HepG2 (cell line): Measurements from ENCODE around the gene DLG5. TPM values are rescaled to one million over a fixed set of nuclear protein-coding genes. Genes with fewer than 3 reads are reported as not detected.
A peak's percentile ranks its signal among the peaks of the same experiment; 100 is the strongest.

ENCODE experiments used
- GABPA ChIP-seq, 2 experiments: IDR thresholded peaks; 2 replicates each; pipeline ENCODE4 v1.6.1; 2011 to 2016; ENCODE audit warnings: low read depth in 2 of 2, low read length in 1 of 2, missing biosample characterization in 1 of 2, missing genetic modification characterization in 1 of 2
- HNRNPL ChIP-seq: fragments of 200-400 bp; formaldehyde crosslinking; IDR thresholded peaks from 2 replicates; pipeline ENCODE4 v1.6.1; 2017; ENCODE audit warnings: mild to moderate bottlenecking, low read depth, low read length
- JUN ChIP-seq: sonication (generic); formaldehyde crosslinking; IDR thresholded peaks from 2 replicates; pipeline ENCODE4 v1.4.0; 2020; ENCODE audit warnings: mild to moderate bottlenecking, missing genetic modification reagents
- MIXL1 ChIP-seq: IDR thresholded peaks from 2 replicates; pipeline ENCODE4 v1.6.1; 2016
- RARA ChIP-seq: IDR thresholded peaks from 2 replicates; pipeline ENCODE4 v1.6.1; 2016; ENCODE audit warnings: missing genetic modification reagents, missing compliant biosample characterization
- SPEN ChIP-seq: sonication (generic); formaldehyde crosslinking; IDR thresholded peaks from 2 replicates; pipeline ENCODE4 v1.5.1; 2020; ENCODE audit warnings: low read depth, mild to moderate bottlenecking, missing genetic modification reagents
- TARDBP ChIP-seq: sonication (generic); formaldehyde crosslinking; IDR thresholded peaks from 2 replicates; pipeline ENCODE4 v1.8.0; 2022; ENCODE audit warnings: mild to moderate bottlenecking, missing genetic modification reagents
- ZFP36L1 ChIP-seq: sonication (generic); formaldehyde crosslinking; IDR thresholded peaks from 2 replicates; pipeline ENCODE4 v1.8.0; 2022; ENCODE audit warnings: mild to moderate bottlenecking, missing genetic modification reagents, moderate library complexity
- ZNF124 ChIP-seq: sonication (generic); formaldehyde crosslinking; IDR thresholded peaks from 2 replicates; pipeline ENCODE4 v1.4.0; 2020; ENCODE audit warnings: missing genetic modification reagents
- ZNF33A ChIP-seq: sonication (generic); formaldehyde crosslinking; IDR thresholded peaks from 2 replicates; pipeline ENCODE4 v1.5.1; 2020; ENCODE audit warnings: missing genetic modification reagents, mild to moderate bottlenecking, moderate library complexity, borderline replicate concordance
- ZNF44 ChIP-seq: sonication (generic); formaldehyde crosslinking; IDR thresholded peaks from 2 replicates; pipeline ENCODE4 v1.5.1; 2020; ENCODE audit warnings: mild to moderate bottlenecking, missing genetic modification reagents
- ZNF451 ChIP-seq: sonication (generic); formaldehyde crosslinking; IDR thresholded peaks from 2 replicates; pipeline ENCODE4 v1.5.0; 2020; ENCODE audit warnings: mild to moderate bottlenecking, missing genetic modification reagents
- ZNF652 ChIP-seq: IDR thresholded peaks from 2 replicates; pipeline ENCODE4 v1.6.1; 2016; ENCODE audit warnings: low read depth, borderline replicate concordance
- ZNF761 ChIP-seq: sonication (generic); formaldehyde crosslinking; conservative IDR thresholded peaks from 2 replicates; pipeline ENCODE4 v1.4.0; 2020; ENCODE audit warnings: mild to moderate bottlenecking, missing genetic modification reagents
- ZSCAN20 ChIP-seq: sonication (generic); formaldehyde crosslinking; IDR thresholded peaks from 2 replicates; pipeline ENCODE4 v1.4.0; 2020; ENCODE audit warnings: missing genetic modification reagents, mild to moderate bottlenecking, borderline replicate concordance
- ZSCAN22 ChIP-seq: sonication (generic); formaldehyde crosslinking; IDR thresholded peaks from 2 replicates; pipeline ENCODE4 v1.4.0; 2020; ENCODE audit warnings: mild to moderate bottlenecking, missing genetic modification reagents
- polyA plus RNA-seq, 8 experiments: library from polyadenylated mRNA; depleted of rRNA in 3 of 8; stranded (reverse) in 7 of 8; unstranded in 1 of 8; fragments of >200 nt; fragmentation: Illumina TruSeq in 4 of 8; extraction: Trizol in 4 of 8; gene quantifications; 2 replicates each; pipeline versions ENCODE4 v1.2.1 to v1.2.3, GENCODE V29; 2011 to 2016; ENCODE audit warnings: low read depth in 4 of 8, missing spikeins in 1 of 8, mixed read lengths in 1 of 8; ENCODE audit not compliant: insufficient read depth in 1 of 8
- total RNA-seq, 5 experiments: library from RNA; depleted of rRNA; stranded (reverse); fragments of >200 nt; fragmentation: Illumina TruSeq; extraction: Trizol; gene quantifications; 2 replicates each; pipeline ENCODE4 v1.2.3, GENCODE V29; 2016; ENCODE audit warnings: low read depth in 1 of 5
- TF ChIP-seq, protein P1 (sequence below): IDR thresholded peaks from 2 replicates; pipeline ENCODE4 v1.6.1; 2018; ENCODE audit warnings: missing genetic modification reagents, mild to moderate bottlenecking, missing compliant biosample characterization
- TF ChIP-seq, protein P2 (sequence below): sonication (generic); formaldehyde crosslinking; IDR thresholded peaks from 2 replicates; pipeline ENCODE4 v1.5.0; 2020; ENCODE audit warnings: missing genetic modification reagents
- TF ChIP-seq, protein P3 (sequence below): sonication (generic); formaldehyde crosslinking; IDR thresholded peaks from 2 replicates; pipeline ENCODE4 v1.8.0; 2022; ENCODE audit warnings: mild to moderate bottlenecking, missing genetic modification reagents
- TF ChIP-seq, protein P4 (sequence below): sonication (generic); formaldehyde crosslinking; conservative IDR thresholded peaks from 2 replicates; pipeline ENCODE4 v1.8.0; 2022; ENCODE audit warnings: mild to moderate bottlenecking, moderate library complexity, missing genetic modification reagents
- TF ChIP-seq, protein P5 (sequence below): sonication (generic); formaldehyde crosslinking; IDR thresholded peaks from 2 replicates; pipeline ENCODE4 v1.4.0; 2020; ENCODE audit warnings: missing genetic modification reagents
- TF ChIP-seq, protein P6 (sequence below): sonication (generic); formaldehyde crosslinking; IDR thresholded peaks from 2 replicates; pipeline ENCODE4 v1.4.0; 2020; ENCODE audit warnings: missing genetic modification reagents

DLG5 gene
- total and polyA plus RNA-seq, 2 of the 13 experiments (the other 11 are each of a cell fraction or from before 2014, with no cell fraction given): 15.5 to 18.2 TPM

DNA sequence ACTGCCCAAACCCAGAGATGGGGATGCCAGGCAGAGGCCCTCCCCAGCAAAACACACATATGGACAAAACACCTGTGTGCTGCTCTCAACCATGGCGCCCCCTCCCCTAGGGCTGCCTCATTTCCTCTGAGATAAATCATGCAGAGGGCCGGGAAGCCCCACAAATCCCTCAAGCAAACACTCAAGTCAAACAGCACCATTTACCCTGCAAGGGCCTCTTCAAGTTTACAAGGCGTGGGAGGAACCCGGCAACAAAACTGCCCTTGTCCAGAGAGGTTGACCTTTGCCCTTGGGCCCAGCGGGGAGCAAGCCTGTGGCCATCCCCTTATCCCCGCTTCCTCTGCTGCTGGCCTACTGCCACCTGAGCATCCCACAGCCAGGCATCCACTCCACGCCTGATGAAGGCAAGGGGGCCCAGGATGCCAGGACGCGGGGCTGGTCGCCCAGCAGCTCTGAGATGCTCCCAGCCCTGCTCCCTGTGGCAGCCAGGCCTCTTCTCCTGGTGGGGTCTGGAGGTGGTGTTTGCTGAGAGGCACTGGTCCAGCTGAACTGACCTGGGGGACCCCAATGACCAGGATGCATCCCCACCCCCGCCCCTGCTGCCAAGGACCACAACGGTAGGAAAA lies 77.4 kb downstream of the DLG5 start (continued):
- TF ChIP-seq, protein P1, sequence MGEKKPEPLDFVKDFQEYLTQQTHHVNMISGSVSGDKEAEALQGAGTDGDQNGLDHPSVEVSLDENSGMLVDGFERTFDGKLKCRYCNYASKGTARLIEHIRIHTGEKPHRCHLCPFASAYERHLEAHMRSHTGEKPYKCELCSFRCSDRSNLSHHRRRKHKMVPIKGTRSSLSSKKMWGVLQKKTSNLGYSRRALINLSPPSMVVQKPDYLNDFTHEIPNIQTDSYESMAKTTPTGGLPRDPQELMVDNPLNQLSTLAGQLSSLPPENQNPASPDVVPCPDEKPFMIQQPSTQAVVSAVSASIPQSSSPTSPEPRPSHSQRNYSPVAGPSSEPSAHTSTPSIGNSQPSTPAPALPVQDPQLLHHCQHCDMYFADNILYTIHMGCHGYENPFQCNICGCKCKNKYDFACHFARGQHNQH (CRISPR knock-in tag): peak; percentile 89
- TF ChIP-seq MIXL1 (peak; percentile 90), ZNF44 (CRISPR knock-in tag) (no peak), RARA (CRISPR knock-in tag) (peak; percentile 95), ZNF33A (CRISPR knock-in tag) (0 out of 2 replicates have a peak, but pooled peaks have one; percentile 42), SPEN (no peak), HNRNPL (peak; percentile 93), ZNF761 (CRISPR knock-in tag) (peak; percentile 67; the same call in 1 of the 2 replicates), TARDBP (CRISPR knock-in tag) (peak; percentile 94), JUN (CRISPR knock-in tag) (peak; percentile 77; the same call in 1 of the 2 replicates), ZSCAN22 (CRISPR knock-in tag) (peak; percentile 59; the same call in 1 of the 2 replicates), ZNF451 (CRISPR knock-in tag) (peak; percentile 75; the same call in 1 of the 2 replicates), GABPA (IDR thresholded peaks at IDR 0.05; ENCODE audit: low read depth, low read length) (no peak), GABPA (CRISPR knock-in tag; IDR thresholded peaks at IDR 0.05; ENCODE audit: low read depth) (peak; percentile 60), ZSCAN20 (0 out of 2 replicates have a peak, but pooled peaks have one; percentile 29), ZNF652 (CRISPR knock-in tag) (0 out of 2 replicates have a peak, but pooled peaks have one; percentile 33), ZFP36L1 (peak; percentile 92), ZNF124 (CRISPR knock-in tag) (peak; percentile 91)
- TF ChIP-seq, protein P2, sequence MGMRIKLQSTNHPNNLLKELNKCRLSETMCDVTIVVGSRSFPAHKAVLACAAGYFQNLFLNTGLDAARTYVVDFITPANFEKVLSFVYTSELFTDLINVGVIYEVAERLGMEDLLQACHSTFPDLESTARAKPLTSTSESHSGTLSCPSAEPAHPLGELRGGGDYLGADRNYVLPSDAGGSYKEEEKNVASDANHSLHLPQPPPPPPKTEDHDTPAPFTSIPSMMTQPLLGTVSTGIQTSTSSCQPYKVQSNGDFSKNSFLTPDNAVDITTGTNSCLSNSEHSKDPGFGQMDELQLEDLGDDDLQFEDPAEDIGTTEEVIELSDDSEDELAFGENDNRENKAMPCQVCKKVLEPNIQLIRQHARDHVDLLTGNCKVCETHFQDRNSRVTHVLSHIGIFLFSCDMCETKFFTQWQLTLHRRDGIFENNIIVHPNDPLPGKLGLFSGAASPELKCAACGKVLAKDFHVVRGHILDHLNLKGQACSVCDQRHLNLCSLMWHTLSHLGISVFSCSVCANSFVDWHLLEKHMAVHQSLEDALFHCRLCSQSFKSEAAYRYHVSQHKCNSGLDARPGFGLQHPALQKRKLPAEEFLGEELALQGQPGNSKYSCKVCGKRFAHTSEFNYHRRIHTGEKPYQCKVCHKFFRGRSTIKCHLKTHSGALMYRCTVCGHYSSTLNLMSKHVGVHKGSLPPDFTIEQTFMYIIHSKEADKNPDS (CRISPR knock-in tag): no peak
- TF ChIP-seq, protein P3, sequence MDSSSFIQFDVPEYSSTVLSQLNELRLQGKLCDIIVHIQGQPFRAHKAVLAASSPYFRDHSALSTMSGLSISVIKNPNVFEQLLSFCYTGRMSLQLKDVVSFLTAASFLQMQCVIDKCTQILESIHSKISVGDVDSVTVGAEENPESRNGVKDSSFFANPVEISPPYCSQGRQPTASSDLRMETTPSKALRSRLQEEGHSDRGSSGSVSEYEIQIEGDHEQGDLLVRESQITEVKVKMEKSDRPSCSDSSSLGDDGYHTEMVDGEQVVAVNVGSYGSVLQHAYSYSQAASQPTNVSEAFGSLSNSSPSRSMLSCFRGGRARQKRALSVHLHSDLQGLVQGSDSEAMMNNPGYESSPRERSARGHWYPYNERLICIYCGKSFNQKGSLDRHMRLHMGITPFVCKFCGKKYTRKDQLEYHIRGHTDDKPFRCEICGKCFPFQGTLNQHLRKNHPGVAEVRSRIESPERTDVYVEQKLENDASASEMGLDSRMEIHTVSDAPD (CRISPR knock-in tag): peak; percentile 85; the same call in 1 of the 2 replicates
- TF ChIP-seq, protein P4, sequence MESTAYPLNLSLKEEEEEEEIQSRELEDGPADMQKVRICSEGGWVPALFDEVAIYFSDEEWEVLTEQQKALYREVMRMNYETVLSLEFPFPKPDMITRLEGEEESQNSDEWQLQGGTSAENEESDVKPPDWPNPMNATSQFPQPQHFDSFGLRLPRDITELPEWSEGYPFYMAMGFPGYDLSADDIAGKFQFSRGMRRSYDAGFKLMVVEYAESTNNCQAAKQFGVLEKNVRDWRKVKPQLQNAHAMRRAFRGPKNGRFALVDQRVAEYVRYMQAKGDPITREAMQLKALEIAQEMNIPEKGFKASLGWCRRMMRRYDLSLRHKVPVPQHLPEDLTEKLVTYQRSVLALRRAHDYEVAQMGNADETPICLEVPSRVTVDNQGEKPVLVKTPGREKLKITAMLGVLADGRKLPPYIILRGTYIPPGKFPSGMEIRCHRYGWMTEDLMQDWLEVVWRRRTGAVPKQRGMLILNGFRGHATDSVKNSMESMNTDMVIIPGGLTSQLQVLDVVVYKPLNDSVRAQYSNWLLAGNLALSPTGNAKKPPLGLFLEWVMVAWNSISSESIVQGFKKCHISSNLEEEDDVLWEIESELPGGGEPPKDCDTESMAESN (CRISPR knock-in tag): peak; percentile 95
- TF ChIP-seq, protein P5, sequence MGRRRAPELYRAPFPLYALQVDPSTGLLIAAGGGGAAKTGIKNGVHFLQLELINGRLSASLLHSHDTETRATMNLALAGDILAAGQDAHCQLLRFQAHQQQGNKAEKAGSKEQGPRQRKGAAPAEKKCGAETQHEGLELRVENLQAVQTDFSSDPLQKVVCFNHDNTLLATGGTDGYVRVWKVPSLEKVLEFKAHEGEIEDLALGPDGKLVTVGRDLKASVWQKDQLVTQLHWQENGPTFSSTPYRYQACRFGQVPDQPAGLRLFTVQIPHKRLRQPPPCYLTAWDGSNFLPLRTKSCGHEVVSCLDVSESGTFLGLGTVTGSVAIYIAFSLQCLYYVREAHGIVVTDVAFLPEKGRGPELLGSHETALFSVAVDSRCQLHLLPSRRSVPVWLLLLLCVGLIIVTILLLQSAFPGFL (CRISPR knock-in tag): no peak
- TF ChIP-seq, protein P6, sequence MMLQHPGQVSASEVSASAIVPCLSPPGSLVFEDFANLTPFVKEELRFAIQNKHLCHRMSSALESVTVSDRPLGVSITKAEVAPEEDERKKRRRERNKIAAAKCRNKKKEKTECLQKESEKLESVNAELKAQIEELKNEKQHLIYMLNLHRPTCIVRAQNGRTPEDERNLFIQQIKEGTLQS (CRISPR knock-in tag): peak; percentile 58; the same call in 1 of the 2 replicates
